ENCODE measurements around the gene PRR12. TPM values are rescaled to one million over a fixed set of nuclear protein-coding genes. Genes with fewer than 3 reads are reported as not detected.

The PRR12 gene
- total RNA-seq, 1 experiment from 2014 or later = 22.9 TPM

GRCh38 chr19:49564616-49565045 lies 26.4 kb upstream of the PRR12 start:
- in situ Hi-C loops (cut with HindIII; ENCODE audit: low pct_unique_long_range_greater_than_20kb, low sequenced_read_pairs) = no loop called here
- ATAC-seq = no peak
- Histone ChIP-seq H3K36me3 (ENCODE audit: control insufficient read depth, insufficient read depth, low read length) (no peaks in the 10 kb centered on the region), H3K4me3 (ENCODE audit: low read depth in 2 of 2, low read length in 2 of 2) (no peak overlapping the region), H3K9me3 (ENCODE audit: control insufficient read depth, insufficient read depth, low read depth, low read length) (no peaks in the 10 kb centered on the region), H3K27me3 (ENCODE audit: control insufficient read depth, insufficient read depth, low read length) (no peaks in the 10 kb centered on the region), H3K27ac (ENCODE audit: low read length) (no peak overlapping the region), H3K4me1 (ENCODE audit: control insufficient read depth, insufficient read depth, low read length) (no peaks in the 10 kb centered on the region)
- POLR2A ChIA-PET = no interaction called here
- DNase-seq (ENCODE audit: low read depth, low spot score) = no peak
- no TSS peak for BruUV-seq (replicated peaks)
- CTCF ChIA-PET = interaction anchor here (0.6 kb wide), 1 partner anchor 120 kb away, joined by 8 read pairs; no protein-coding TSS in a partner anchor
- TF ChIP-seq TCF7L2 (IDR thresholded peaks at IDR 0.05; ENCODE audit: low read depth, low read length) = no peak
- no peak for TF ChIP-seq CTCF (IDR thresholded peaks at IDR 0.05)
- TF ChIP-seq POLR2AphosphoS5 (IDR thresholded peaks at IDR 0.05; ENCODE audit: low read depth, low read length) = no peak
- TF ChIP-seq REST (IDR thresholded peaks at IDR 0.05; ENCODE audit: insufficient read depth in 1 of 2, low read depth in 2 of 2, low read length in 1 of 2) = no peak
- intact Hi-C loops (cut with micrococcal nuclease; ENCODE audit: unreplicated experiment) = no loop called here

GRCh38 chr19:49565261-49565660 lies 25.7 kb upstream of the PRR12 start:
- Histone ChIP-seq H3K36me3 (ENCODE audit: control insufficient read depth, insufficient read depth, low read length) (no peaks in the 10 kb centered on the region), H3K9me3 (ENCODE audit: control insufficient read depth, insufficient read depth, low read depth, low read length) (no peaks in the 10 kb centered on the region), H3K4me1 (ENCODE audit: control insufficient read depth, insufficient read depth, low read length) (0 out of 2 replicates have a peak, but pooled peaks cover under 1% of the 10 kb centered on the region), H3K27me3 (ENCODE audit: control insufficient read depth, insufficient read depth, low read length) (no peaks in the 10 kb centered on the region), H3K27ac (ENCODE audit: low read length) (no peak overlapping the region), H3K4me3 (ENCODE audit: low read depth in 2 of 2, low read length in 2 of 2) (no peak overlapping the region)
- intact Hi-C loops (cut with micrococcal nuclease; ENCODE audit: unreplicated experiment) (no loop called here), in situ Hi-C loops (cut with HindIII; ENCODE audit: low pct_unique_long_range_greater_than_20kb, low sequenced_read_pairs) (no loop called here)
- ChIA-PET POLR2A (no interaction called here), CTCF (interaction anchor here (0.6 kb wide), 1 partner anchor 121 kb away, joined by 8 read pairs; no protein-coding TSS in a partner anchor)
- no peak for DNase-seq (ENCODE audit: low read depth, low spot score)
- BruUV-seq (replicated peaks) = no TSS peak
- ATAC-seq = no peak
- TF ChIP-seq SIN3A (IDR thresholded peaks at IDR 0.05; ENCODE audit: borderline replicate concordance, insufficient read depth, low read depth, low read length) (no peak), POLR2AphosphoS5 (IDR thresholded peaks at IDR 0.05; ENCODE audit: low read depth, low read length) (no peak), CTCF (IDR thresholded peaks at IDR 0.05) (no peak), TCF7L2 (IDR thresholded peaks at IDR 0.05; ENCODE audit: low read depth, low read length) (no peak), REST (IDR thresholded peaks at IDR 0.05; ENCODE audit: insufficient read depth in 1 of 2, low read depth in 2 of 2, low read length in 1 of 2) (no peak)
